ENCODE results near the gene NAAA. TPM values are rescaled to one million over a fixed set of nuclear protein-coding genes. Genes with fewer than 3 reads are reported as not detected.

The NAAA gene
- polyA plus RNA-seq, 3 donors = 170 to 308 (median 231) TPM

GRCh38 chr4:75976177-75976576 is 35.4 kb upstream of the NAAA start:
- peaks cover 10% of the 10 kb centered on the region for H3K4me1 Mint-ChIP-seq

GRCh38 chr4:75973766-75974165 is 33.0 kb upstream of the NAAA start:
- Histone ChIP-seq H3K9me3 (replicated peaks in 1 of 2; ENCODE audit: control insufficient read depth in 1 of 2, insufficient read depth in 1 of 2, low read length in 2 of 2) (no peaks in the 10 kb centered on the region), H3K79me2 (ENCODE audit: insufficient read depth, low read length) (no peaks in the 10 kb centered on the region), H2AFZ (ENCODE audit: insufficient read depth, low read depth, low read length, poor library complexity, severe bottlenecking) (no peak overlapping the region), H4K20me1 (ENCODE audit: insufficient read depth, low read length) (no peaks in the 10 kb centered on the region), H3K4me1 (ENCODE audit: control insufficient read depth in 1 of 2, insufficient read depth in 2 of 2, low read length in 2 of 2) (peaks cover 8 to 9% of the 10 kb centered on the region in 2 donors), H3K4me2 (replicated peaks; ENCODE audit: extremely low read depth, low read length, poor library complexity, severe bottlenecking) (no peak overlapping the region), H3K4me3 (replicated peaks in 1 of 3; ENCODE audit: low read depth in 2 of 3, low read length in 3 of 3) (no peak overlapping the region), H3K9ac (ENCODE audit: insufficient read depth, low read length, poor library complexity, severe bottlenecking) (no peak overlapping the region), H3K27ac (ENCODE audit: low read depth in 1 of 2, low read length in 2 of 2) (no peak overlapping the region), H3K27me3 (ENCODE audit: control insufficient read depth in 2 of 2, insufficient read depth in 2 of 2, low read length in 2 of 2) (no peaks in the 10 kb centered on the region), H3K36me3 (replicated peaks in 1 of 2; ENCODE audit: control insufficient read depth in 1 of 2, insufficient read depth in 2 of 2, low read length in 2 of 2) (peaks cover 79 to 89% of the 10 kb centered on the region in 2 donors)
- Mint-ChIP-seq H3K4me1 (peaks cover 10% of the 10 kb centered on the region), H3K9me3 (no peaks in the 10 kb centered on the region), H3K36me3 (peaks cover 76 to 90% of the 10 kb centered on the region in 2 donors), H3K27me3 (ENCODE audit: low read depth in 3 of 3) (no peaks in the 10 kb centered on the region), H3K4me3 (no peak overlapping the region), H3K27ac (no peak overlapping the region)
- intact Hi-C loops (cut with micrococcal nuclease) = loop anchor here in 1 of 2 donors (10.0 kb wide), 1 partner anchor 169 kb away; no protein-coding TSS in a partner anchor
- no peak for TF ChIP-seq CTCF (IDR thresholded peaks at IDR 0.05)
- DNase-seq = no peak

More at GRCh38 chr4:75976177-75976576, 35.4 kb upstream of the NAAA start:
- Histone ChIP-seq H3K9me3 (replicated peaks in 1 of 2; ENCODE audit: control insufficient read depth in 1 of 2, insufficient read depth in 1 of 2, low read length in 2 of 2) (no peaks in the 10 kb centered on the region), H3K4me3 (replicated peaks in 1 of 3; ENCODE audit: low read depth in 2 of 3, low read length in 3 of 3) (no peak overlapping the region), H3K4me1 (ENCODE audit: control insufficient read depth in 1 of 2, insufficient read depth in 2 of 2, low read length in 2 of 2) (peaks cover 8 to 9% of the 10 kb centered on the region in 2 donors), H2AFZ (ENCODE audit: insufficient read depth, low read depth, low read length, poor library complexity, severe bottlenecking) (no peak overlapping the region), H4K20me1 (ENCODE audit: insufficient read depth, low read length) (no peaks in the 10 kb centered on the region), H3K27ac (ENCODE audit: low read depth in 1 of 2, low read length in 2 of 2) (peak overlapping the region in 1 of 2 donors; percentile 27), H3K79me2 (ENCODE audit: insufficient read depth, low read length) (no peaks in the 10 kb centered on the region), H3K36me3 (replicated peaks in 1 of 2; ENCODE audit: control insufficient read depth in 1 of 2, insufficient read depth in 2 of 2, low read length in 2 of 2) (peaks cover 71 to 81% of the 10 kb centered on the region in 2 donors), H3K4me2 (replicated peaks; ENCODE audit: extremely low read depth, low read length, poor library complexity, severe bottlenecking) (no peak overlapping the region), H3K9ac (ENCODE audit: insufficient read depth, low read length, poor library complexity, severe bottlenecking) (no peak overlapping the region), H3K27me3 (ENCODE audit: control insufficient read depth in 2 of 2, insufficient read depth in 2 of 2, low read length in 2 of 2) (no peaks in the 10 kb centered on the region)
- Mint-ChIP-seq H3K9me3 (no peaks in the 10 kb centered on the region), H3K4me3 (no peak overlapping the region), H3K27me3 (ENCODE audit: low read depth in 3 of 3) (no peaks in the 10 kb centered on the region), H3K36me3 (peaks cover 66 to 88% of the 10 kb centered on the region in 2 donors), H3K27ac (no peak overlapping the region)
- intact Hi-C loops (cut with micrococcal nuclease) = loop anchor here in 1 of 2 donors (10.0 kb wide), 1 partner anchor 171 kb away; no protein-coding TSS in a partner anchor
- WGBS (ENCODE audit: insufficient coverage) = no CpG with 5 or more reads among the region's 2 CpGs
- TF ChIP-seq CTCF (IDR thresholded peaks at IDR 0.05) = no peak
- no peak for DNase-seq
